ENCODE results near the gene DNMBP.

DNA sequence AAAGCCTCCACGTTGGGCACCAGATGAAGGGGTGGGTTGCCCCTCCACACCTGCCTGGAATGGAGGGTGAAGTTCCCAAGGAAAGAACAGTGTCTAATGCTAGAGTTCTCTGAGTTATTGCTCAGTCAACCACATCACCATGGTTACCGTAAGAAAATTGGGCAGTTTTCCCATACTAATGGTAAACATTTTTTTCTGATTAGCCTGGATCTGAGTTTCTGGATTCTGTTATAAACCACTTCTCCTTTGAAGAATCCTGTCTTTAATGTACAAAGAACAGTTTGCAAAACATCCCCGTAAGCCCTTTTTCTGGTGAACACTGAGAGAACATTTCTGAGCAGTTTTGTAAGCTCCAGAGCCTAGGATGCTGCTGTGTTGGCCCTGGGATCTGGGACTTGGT is 181.8 kb downstream of the DNMBP start:
- TF ChIP-seq POLR2A (IDR thresholded peaks at IDR 0.05; ENCODE audit: low read length) (no peak), GATA1 (IDR thresholded peaks at IDR 0.05; ENCODE audit: low read depth, low read length) (no peak)
